Keratinocyte (primary cell): ENCODE results near the gene SMG6.

ENCODE experiments used
- EZH2 ChIP-seq: IDR thresholded peaks from one replicate; pipeline ENCODE4 v1.6.1; 2012; ENCODE audit warnings: inconsistent platforms, mild to moderate bottlenecking, low read length, moderate library complexity
- TF ChIP-seq, protein P1 (sequence below), 3 experiments: IDR thresholded peaks in 1 of 3; conservative IDR thresholded peaks in 1 of 3; optimal IDR thresholded peaks in 1 of 3; 2 replicates in 2 of 3; 3 replicates in 1 of 3; pipeline versions ENCODE3 to v1.5.1; 2011; ENCODE audit warnings: low read length in 3 of 3, mild to moderate bottlenecking in 3 of 3, moderate library complexity in 2 of 3, control low read depth in 1 of 3, inconsistent platforms in 1 of 3; ENCODE audit not compliant: insufficient read depth in 2 of 3; ENCODE audit errors: extremely low read depth in 1 of 3

- TF ChIP-seq, protein P1, sequence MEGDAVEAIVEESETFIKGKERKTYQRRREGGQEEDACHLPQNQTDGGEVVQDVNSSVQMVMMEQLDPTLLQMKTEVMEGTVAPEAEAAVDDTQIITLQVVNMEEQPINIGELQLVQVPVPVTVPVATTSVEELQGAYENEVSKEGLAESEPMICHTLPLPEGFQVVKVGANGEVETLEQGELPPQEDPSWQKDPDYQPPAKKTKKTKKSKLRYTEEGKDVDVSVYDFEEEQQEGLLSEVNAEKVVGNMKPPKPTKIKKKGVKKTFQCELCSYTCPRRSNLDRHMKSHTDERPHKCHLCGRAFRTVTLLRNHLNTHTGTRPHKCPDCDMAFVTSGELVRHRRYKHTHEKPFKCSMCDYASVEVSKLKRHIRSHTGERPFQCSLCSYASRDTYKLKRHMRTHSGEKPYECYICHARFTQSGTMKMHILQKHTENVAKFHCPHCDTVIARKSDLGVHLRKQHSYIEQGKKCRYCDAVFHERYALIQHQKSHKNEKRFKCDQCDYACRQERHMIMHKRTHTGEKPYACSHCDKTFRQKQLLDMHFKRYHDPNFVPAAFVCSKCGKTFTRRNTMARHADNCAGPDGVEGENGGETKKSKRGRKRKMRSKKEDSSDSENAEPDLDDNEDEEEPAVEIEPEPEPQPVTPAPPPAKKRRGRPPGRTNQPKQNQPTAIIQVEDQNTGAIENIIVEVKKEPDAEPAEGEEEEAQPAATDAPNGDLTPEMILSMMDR (optimal IDR thresholded peaks at IDR 0.05 in 1 of 3, IDR thresholded peaks at IDR 0.05 in 1 of 3, conservative IDR thresholded peaks at IDR 0.05 in 1 of 3; ENCODE audit: extremely low read depth in 1 of 3, insufficient read depth in 2 of 3, low read length in 3 of 3), result peak; percentile 97 to 100 (median 99)
- no peak for TF ChIP-seq EZH2
Observed at GRCh38 chr17:2244545-2245525, 58.8 kb downstream of the SMG6 start.
